ENCODE data around the gene PRSS56. TPM values are rescaled to one million over a fixed set of nuclear protein-coding genes. Genes with fewer than 3 reads are reported as not detected.

Gene PRSS56
- total RNA-seq, 1 donor from 2014 or later: not detected

- no peak for ATAC-seq
- no peak for TF ChIP-seq CTCF (IDR thresholded peaks at IDR 0.05)
- DNase-seq: no peak
These were observed 22.8 kb upstream of the PRSS56 start for GRCh38 chr2:232497348-232497747.

GRCh38 chr2:232498452-232498851 lies 21.7 kb upstream of the PRSS56 start:
- intact Hi-C loops (cut with DNase I): no loop called here
- H3K27ac ChIP-seq: no peak overlapping the region
- H3K4me1 ChIP-seq: peaks cover 6% of the 10 kb centered on the region

More at GRCh38 chr2:232497348-232497747, 22.8 kb upstream of the PRSS56 start:
- H3K36me3 ChIP-seq: no peaks in the 10 kb centered on the region
- no peaks in the 10 kb centered on the region for H3K9me3 ChIP-seq
- peaks cover 12% of the 10 kb centered on the region for H3K27me3 ChIP-seq (ENCODE audit: low read depth)
- no peak overlapping the region for H3K27ac ChIP-seq
- H3K4me3 ChIP-seq: no peak overlapping the region
- no peaks in the 10 kb centered on the region for H3K4me1 ChIP-seq
- intact Hi-C loops (cut with DNase I): no loop called here

GRCh38 chr2:232501331-232501771 lies 18.8 kb upstream of the PRSS56 start:
- peaks cover 50% of the 10 kb centered on the region for H3K27me3 ChIP-seq (ENCODE audit: low read depth)
- H3K27ac ChIP-seq: no peak overlapping the region
- TF ChIP-seq CTCF (IDR thresholded peaks at IDR 0.05): no peak
- intact Hi-C loops (cut with DNase I): no loop called here
- peaks cover 11% of the 10 kb centered on the region for H3K4me1 ChIP-seq
- no peak overlapping the region for H3K4me3 ChIP-seq
- no peak for DNase-seq
- ATAC-seq: no peak
- no peaks in the 10 kb centered on the region for H3K36me3 ChIP-seq
- H3K9me3 ChIP-seq: no peaks in the 10 kb centered on the region

More at GRCh38 chr2:232498452-232498851, 21.7 kb upstream of the PRSS56 start:
- Histone ChIP-seq H3K36me3 (no peaks in the 10 kb centered on the region), H3K9me3 (no peaks in the 10 kb centered on the region), H3K4me3 (no peak overlapping the region), H3K27me3 (ENCODE audit: low read depth) (peaks cover 22% of the 10 kb centered on the region)
- ATAC-seq (no peak), DNase-seq (no peak)
- TF ChIP-seq CTCF (IDR thresholded peaks at IDR 0.05): no peak

- peaks cover 56% of the 10 kb centered on the region for H3K27me3 ChIP-seq (ENCODE audit: low read depth)
- H3K4me1 ChIP-seq: peaks cover 11% of the 10 kb centered on the region
- no peak overlapping the region for H3K4me3 ChIP-seq
- no peak for DNase-seq
- H3K36me3 ChIP-seq: no peaks in the 10 kb centered on the region
- H3K9me3 ChIP-seq: no peaks in the 10 kb centered on the region
- no peak for TF ChIP-seq CTCF (IDR thresholded peaks at IDR 0.05)
- intact Hi-C loops (cut with DNase I): no loop called here
- ATAC-seq: no peak
- no peak overlapping the region for H3K27ac ChIP-seq
These were observed 18.3 kb upstream of the PRSS56 start for GRCh38 chr2:232501794-232502390.

- no peak overlapping the region for H3K27ac ChIP-seq
- no peak for TF ChIP-seq CTCF (IDR thresholded peaks at IDR 0.05)
These were observed 17.7 kb upstream of the PRSS56 start for GRCh38 chr2:232502511-232502910.

More at GRCh38 chr2:232502511-232502910, 17.7 kb upstream of the PRSS56 start:
- ATAC-seq (no peak), DNase-seq (no peak)
- H3K36me3 ChIP-seq: no peaks in the 10 kb centered on the region
- peaks cover 56% of the 10 kb centered on the region for H3K27me3 ChIP-seq (ENCODE audit: low read depth)
- H3K9me3 ChIP-seq: no peaks in the 10 kb centered on the region
- H3K4me1 ChIP-seq: peaks cover 11% of the 10 kb centered on the region
- no peak overlapping the region for H3K4me3 ChIP-seq
- intact Hi-C loops (cut with DNase I): no loop called here
